Prostate gland (tissue), 2 donors: ENCODE data around the gene DTL.
A peak's percentile ranks its signal among the peaks of the same experiment; 100 is the strongest.

Experiments used
- CTCF ChIP-seq, 4 experiments: fragments of 200-600 bp in 2 of 4; fragments of 450-650 bp in 2 of 4; sonication (generic) in 2 of 4; IDR thresholded peaks; 1 replicate in 3 of 4; 2 replicates in 1 of 4; pipeline ENCODE4 v1.5.1; 2016 to 2019; ENCODE audit warnings: antibody characterized with exemption in 4 of 4, mild to moderate bottlenecking in 2 of 4, moderate library complexity in 2 of 4
- POLR2A ChIP-seq: fragments of 450-650 bp; IDR thresholded peaks from one replicate; pipeline ENCODE4 v1.6.1; 2016; ENCODE audit warnings: antibody characterized with exemption, mild to moderate bottlenecking

- TF ChIP-seq CTCF (IDR thresholded peaks at IDR 0.05) = peak; percentile 64 to 85 (median 74)
- TF ChIP-seq POLR2A = no peak
Measured at GRCh38 chr1:212012034-212012740, 23.4 kb upstream of the DTL start.
